NCI-H1105 treated with DMSO at 0.1 percent for 48 hours (cell line): ENCODE measurements around the gene MDK.

Experiments
- DNase-seq: peaks from one replicate; lab custom pipeline; 2025; lab: John Stamatoyannopoulos, UW

Gene MDK

GRCh38 chr11:46347637-46348311 lies 33.7 kb upstream of the MDK start:
- no peak for DNase-seq

- DNase-seq: no peak
These were observed 32.7 kb upstream of the MDK start for GRCh38 chr11:46348566-46349401.

- no peak for DNase-seq
These were observed 30.8 kb upstream of the MDK start for GRCh38 chr11:46350695-46351094.

GRCh38 chr11:46351148-46351547 lies 30.3 kb upstream of the MDK start:
- no peak for DNase-seq

- DNase-seq: no peak
These were observed 29.9 kb upstream of the MDK start for GRCh38 chr11:46351606-46352005.

- no peak for DNase-seq
These were observed 29.2 kb upstream of the MDK start for GRCh38 chr11:46352063-46352841.

GRCh38 chr11:46353698-46354097 lies 27.8 kb upstream of the MDK start:
- no peak for DNase-seq

GRCh38 chr11:46356924-46357482 lies 24.5 kb upstream of the MDK start:
- no peak for DNase-seq

- DNase-seq: no peak
These were observed 24.0 kb upstream of the MDK start for GRCh38 chr11:46357483-46357936.

GRCh38 chr11:46359953-46360352 lies 21.5 kb upstream of the MDK start:
- no peak for DNase-seq

GRCh38 chr11:46360878-46361277 lies 20.6 kb upstream of the MDK start:
- DNase-seq: no peak

GRCh38 chr11:46361283-46362155 lies 19.9 kb upstream of the MDK start:
- DNase-seq: no peak

- DNase-seq: no peak
These were observed 19.1 kb upstream of the MDK start for GRCh38 chr11:46362156-46363030.

- no peak for DNase-seq
These were observed 18.4 kb upstream of the MDK start for GRCh38 chr11:46363031-46363407.

GRCh38 chr11:46363455-46364005 lies 17.9 kb upstream of the MDK start:
- DNase-seq: no peak

- DNase-seq: no peak
These were observed 17.4 kb upstream of the MDK start for GRCh38 chr11:46364056-46364455.

- no peak for DNase-seq
These were observed 16.7 kb upstream of the MDK start for GRCh38 chr11:46364791-46365190.

GRCh38 chr11:46366260-46366659 lies 15.2 kb upstream of the MDK start:
- no peak for DNase-seq

- DNase-seq: no peak
These were observed 14.8 kb upstream of the MDK start for GRCh38 chr11:46366661-46367161.
